GM12801 (cell line): ENCODE results near the gene SPDYE4.

Experiments
- CTCF ChIP-seq: IDR thresholded peaks from one replicate; pipeline ENCODE4 v1.5.1; 2011; ENCODE audit warnings: control low read depth; ENCODE audit not compliant: insufficient read length; ENCODE audit errors: extremely low read depth

Gene SPDYE4

GRCh38 chr17:8713878-8714277 is 44.5 kb downstream of the SPDYE4 start:
- no peak for TF ChIP-seq CTCF

DNA sequence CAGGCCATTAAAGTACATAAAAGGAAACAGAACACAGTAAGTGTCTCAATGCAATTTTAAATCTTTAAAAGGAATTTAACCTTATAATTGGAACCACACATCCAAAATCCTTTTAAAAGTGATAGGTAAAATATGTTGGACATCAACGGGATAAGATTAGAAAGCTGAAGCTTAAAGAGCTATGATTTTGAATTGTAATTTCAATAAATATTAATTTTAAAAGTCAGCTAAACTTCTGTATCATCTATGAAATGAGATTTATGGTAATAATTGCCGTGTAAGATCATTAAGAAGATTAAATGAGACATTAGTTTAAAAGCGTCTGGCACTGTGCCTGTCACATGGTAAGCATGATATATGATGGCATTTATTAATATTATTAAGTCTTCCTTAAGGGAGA is 45.0 kb downstream of the SPDYE4 start:
- TF ChIP-seq CTCF = no peak

GRCh38 chr17:8712698-8713097 is 45.6 kb downstream of the SPDYE4 start:
- no peak for TF ChIP-seq CTCF

DNA sequence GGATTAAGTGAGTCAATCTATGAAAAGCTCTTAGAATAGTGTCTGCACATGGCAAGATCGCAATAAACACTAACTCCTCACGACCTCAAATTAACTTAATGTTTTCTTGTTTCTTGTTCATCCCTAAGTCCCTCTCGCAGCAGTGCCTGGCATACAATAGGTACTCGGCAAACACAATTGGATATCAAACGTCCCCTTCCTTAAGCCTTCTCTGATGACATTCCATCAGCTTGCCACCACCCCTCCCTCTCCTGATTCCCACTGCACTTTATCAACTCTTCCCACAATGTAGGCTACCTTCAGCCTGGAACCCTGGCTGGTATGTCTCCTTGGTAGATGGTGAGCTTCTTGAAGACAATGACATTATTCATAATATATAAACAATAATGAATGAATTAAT is 47.1 kb downstream of the SPDYE4 start:
- TF ChIP-seq CTCF = no peak

GRCh38 chr17:8710813-8711212 is 47.5 kb downstream of the SPDYE4 start:
- no peak for TF ChIP-seq CTCF

GRCh38 chr17:8709006-8709405 is 49.3 kb downstream of the SPDYE4 start:
- TF ChIP-seq CTCF = no peak

DNA sequence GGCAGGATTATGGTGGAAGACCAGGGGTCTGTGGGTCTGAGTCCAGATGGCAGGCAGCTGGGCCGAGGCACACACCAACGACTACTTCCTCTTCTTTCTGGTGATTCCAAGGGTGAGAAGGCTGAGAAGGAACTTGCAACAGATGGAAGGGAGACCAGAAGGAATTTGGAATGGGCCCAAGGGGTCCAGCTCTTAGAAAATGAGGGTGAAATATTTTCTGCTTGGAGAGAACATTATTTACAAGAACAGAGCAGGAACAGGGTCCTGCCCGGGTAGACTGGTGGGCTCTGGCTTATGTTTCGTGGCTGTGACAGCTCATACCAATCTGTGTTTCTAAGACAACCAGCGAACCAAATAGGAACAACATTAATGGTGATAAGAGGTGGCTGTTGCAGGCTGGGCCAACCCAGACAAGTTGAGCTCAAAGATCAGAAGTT is 50.3 kb downstream of the SPDYE4 start:
- TF ChIP-seq CTCF = no peak
